GM21529 (cell line): ENCODE measurements around the gene KRTAP29-1.

Experiments used
- ATAC-seq: cut with Tn5 transposase; IDR thresholded peaks from one replicate; pipeline ENCODE4 v1.9.1; 2021; ENCODE audit not compliant: unreplicated experiment

KRTAP29-1 gene

DNA sequence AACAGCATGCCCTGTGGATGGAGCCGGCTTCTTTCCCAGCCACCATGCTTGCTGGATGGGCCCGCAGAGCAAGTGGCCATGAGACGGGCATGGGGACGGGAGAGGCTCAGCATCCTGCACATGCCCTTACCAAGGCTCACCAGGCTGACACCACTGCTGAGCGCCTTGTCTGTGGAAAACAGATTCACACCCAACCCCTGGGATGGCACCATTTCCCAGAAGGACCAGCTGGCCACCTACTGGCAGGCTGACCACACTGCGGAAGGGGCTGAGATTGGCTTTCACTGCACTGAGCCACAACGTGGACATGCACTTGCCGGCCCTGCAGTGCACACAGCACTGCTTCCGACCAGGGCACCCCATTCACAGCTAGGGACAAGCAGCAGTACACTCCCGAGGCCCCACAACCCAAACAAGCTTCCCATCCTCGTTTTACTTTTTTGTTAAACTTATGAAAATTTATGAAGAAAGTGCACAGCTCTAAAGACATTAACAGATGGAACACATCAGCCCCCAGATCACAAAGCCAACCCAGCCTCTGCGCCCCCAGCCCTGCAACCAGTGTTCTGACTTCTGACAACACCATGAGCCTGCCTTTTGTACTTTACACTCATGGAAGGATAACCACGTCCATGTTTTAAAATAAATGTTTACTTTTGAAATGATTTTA, 26.8 kb upstream of the KRTAP29-1 start:
- no peak for ATAC-seq

GRCh38 chr17:41328207-41328606, 25.6 kb upstream of the KRTAP29-1 start:
- ATAC-seq, result no peak

- ATAC-seq, result no peak
These were observed 24.9 kb upstream of the KRTAP29-1 start for GRCh38 chr17:41327411-41328120.

DNA sequence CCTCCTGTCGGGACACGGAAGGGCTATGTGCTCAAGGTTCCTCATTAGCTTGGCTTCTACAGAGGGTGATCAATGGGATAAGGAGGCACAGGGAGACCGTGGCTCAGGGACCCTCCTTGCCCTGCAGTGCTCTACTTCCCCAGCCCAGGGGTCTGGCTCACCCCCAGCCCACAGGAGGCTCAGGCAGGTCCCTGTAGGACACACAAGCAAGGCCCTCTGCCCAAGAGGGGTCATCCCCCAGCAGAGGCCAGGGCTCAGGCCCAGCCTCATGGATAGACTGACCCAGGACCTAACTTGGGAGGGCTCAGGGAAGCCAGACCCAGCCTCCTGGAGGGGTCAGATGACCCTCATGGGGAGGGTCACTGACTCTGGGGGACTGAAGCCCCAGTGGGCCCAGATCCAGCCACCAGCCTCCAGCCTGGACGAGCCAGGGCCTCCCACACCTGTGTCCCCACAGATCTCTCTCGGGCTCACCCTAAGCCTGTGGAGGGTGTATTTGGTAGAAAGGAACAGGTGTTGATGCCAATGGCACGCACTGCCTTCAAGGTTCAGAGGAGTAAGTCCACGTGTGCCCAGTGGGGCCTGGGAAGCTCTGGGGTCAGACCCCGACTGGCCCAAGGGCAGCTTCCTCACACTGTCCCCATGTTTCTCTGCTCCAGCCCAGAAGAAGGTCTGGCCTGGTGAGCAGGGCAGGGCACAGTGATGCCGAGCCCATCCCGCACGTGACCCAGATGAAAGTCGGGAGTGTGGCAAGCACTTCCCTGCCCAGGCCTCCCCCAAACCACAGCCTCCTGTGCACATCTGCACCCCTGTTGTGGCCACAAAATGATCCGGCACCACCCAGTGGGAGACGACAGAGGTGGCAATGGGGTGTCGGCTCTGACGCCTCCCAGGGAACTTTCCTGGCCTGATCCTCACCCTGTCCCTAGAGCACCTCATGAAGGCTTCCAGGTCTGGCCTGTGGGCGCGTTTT, 23.8 kb upstream of the KRTAP29-1 start:
- ATAC-seq, result no peak

DNA sequence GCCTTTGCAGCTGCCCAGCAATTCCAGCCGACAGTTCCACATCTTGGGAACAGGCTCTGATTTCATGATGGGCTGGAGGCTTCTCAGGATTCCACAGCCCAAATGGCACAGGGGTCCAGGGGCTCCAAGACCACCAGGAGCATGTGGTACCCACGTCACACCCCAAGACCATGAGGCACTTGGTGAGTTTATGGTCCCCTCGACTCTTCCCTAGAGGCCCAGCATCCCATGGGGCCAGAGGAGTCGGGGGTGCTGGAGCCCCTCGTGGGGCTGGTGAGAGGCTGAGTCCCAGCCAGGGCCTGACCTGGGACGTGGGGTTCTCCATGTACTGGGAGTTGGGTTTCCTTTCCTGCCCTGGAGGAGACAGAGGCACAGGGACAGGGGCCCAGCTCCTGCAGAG, 23.0 kb upstream of the KRTAP29-1 start:
- no peak for ATAC-seq

GRCh38 chr17:41325126-41325525, 22.5 kb upstream of the KRTAP29-1 start:
- ATAC-seq, result no peak

DNA sequence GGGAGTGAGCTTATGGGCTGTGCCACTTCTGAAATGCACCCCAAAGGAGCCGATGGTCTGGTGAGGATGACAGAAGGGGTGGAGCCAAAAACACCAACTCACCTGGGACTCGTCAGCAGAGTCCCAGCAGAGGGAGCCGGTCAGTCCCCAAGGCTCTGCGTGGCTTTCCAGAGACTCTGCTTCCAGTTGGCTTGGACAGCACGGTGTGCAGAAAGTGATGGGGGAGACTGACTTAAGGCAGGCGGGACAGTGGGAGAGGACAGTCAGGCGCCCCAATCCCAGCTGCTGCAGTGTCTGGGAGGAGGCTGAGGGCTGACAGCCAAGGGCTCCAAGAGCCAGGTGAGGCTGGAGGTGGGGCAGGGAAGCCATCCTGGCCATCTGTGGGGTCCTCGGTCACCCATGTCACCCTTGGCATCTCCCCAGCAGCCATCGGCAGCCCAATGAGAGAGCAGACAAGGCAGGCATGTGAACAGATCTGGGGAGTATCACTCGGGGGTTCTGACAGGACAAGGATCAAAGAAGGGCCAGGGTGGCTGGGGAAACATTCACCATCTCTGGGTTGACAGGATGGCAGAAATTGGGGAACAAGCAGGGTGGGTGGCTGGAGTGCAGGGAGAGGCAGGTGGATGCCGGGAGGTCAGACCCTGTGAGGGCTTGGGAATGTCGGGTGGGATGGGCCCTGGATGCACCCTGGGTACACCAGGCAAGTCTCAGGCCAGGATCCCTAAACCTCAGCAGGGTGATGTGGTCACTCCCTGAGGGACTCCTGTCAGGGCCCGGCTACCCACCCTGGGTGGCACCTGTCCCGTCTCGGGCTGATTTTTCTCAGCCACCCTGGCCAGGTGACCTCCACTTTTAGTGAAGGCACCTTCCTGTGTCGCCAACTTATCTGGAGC, 21.8 kb upstream of the KRTAP29-1 start:
- no peak for ATAC-seq

DNA sequence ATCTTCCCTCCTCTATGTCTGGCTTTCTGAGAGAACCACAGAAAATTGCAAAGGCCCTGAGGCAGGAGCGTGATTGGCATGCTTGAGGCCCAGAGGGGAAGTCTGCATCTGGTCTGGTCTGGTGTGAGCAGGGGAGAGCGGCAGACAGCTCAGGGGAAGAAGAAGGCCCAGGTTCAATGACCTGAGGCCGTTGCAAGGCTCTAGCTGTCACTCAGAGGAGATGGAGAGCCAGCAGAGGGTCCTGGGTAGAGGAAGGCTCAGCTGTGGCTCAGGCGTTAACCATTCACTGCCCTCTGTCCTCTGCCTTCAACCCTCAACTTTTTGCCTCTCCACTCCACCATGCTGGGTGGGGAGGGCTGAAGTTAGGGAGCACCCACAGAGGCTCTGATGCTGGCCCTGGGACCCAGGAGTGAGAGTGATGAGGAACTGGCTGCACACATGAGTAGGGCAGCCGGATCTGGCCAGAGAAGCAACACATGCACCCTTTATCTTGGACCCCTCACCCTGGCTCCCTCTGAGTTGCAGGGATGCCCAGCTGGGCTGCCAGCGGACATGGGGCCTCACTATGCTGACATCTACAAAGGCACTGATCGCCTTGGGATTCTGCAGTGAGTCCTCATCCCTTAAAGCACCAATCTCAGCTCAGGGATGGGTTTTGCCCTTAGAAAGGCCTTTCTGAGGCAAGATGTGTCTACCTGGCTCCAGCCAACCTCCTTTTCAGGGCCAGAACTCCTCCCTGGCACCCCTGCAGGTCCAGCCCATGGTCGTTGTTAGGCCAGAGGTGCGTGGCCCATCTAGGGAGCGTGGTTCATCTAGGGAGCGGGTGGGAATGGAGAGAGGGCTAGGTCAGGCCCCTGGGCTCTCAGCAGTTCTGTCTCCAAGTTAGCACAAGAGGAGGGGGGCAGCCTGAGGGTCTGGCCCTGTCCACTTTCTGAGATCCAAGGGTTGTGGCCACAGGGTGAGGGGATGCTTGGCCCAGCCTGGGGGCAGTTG, 20.5 kb upstream of the KRTAP29-1 start:
- ATAC-seq, result no peak

DNA sequence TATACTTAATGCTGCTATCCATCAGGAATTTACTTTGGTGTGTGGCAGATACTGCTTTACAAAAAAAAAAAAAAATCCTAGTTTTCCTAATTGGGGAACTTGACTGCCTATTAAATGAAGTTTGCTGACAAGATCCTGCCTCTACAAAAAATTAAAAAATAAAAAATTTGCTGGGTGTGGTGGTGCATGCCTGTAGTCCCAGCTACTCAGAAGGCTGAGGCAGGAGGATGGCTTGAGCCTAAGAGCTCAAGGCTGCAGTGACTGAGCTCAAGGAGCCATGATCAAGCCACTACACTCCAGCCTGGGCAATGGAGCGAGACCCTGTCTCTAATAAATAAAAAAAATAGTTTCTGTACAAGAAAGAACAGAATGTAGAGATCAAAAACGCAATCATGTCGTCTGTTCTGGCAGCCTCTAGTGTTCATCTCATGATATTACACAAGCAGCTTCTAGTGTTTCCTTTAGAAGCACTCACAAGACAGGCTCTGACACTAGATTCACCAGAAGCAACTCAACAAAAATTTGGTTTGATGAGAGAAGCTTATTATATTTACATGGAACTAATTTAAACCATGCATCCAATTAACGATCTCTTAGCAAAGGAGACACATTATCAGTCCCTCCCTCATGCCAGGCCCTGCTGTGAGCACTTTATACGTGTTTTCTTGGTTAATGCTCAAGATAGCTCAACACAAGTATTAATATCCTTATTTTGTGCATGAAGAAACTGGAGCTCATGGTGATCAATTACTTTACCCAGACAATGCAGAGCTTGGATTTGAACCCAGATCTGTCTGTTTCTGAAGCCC, 19.6 kb upstream of the KRTAP29-1 start:
- ATAC-seq, result no peak

DNA sequence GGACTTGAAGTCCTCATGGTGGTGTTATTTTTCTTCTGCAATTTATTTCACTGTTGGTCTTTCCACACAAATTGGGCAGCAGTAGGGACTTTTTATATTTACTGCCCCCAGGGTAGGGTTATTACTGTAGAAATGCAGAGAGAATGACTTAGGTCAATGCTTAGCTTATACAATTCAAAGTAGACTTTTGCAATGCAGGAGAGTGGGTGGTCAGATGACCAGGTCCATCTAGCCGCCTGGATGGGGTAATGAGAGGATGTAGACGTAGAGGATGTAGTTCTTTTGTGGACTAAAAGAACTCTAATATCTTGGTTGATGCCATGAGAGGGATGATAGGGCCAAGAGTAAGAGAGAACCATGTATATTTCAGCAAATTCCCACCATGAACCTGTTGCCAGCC, 15.6 kb upstream of the KRTAP29-1 start:
- ATAC-seq, result no peak

- ATAC-seq, result no peak
These were observed 13.3 kb upstream of the KRTAP29-1 start for GRCh38 chr17:41315814-41316445.

GRCh38 chr17:41315204-41315794, 12.6 kb upstream of the KRTAP29-1 start, which contains the start of gene KRTAP17-1:
Gene KRTAP17-1 (minus strand): TSS chr17:41315710. CDS start chr17:41315650, 60 bp downstream.
- ATAC-seq, result no peak

- ATAC-seq, result no peak
These were observed 8.5 kb upstream of the KRTAP29-1 start for GRCh38 chr17:41311111-41311510.

GRCh38 chr17:41308918-41309359, 6.3 kb upstream of the KRTAP29-1 start, which contains the start of gene KRTAP16-1:
Gene KRTAP16-1 (minus strand): TSS chr17:41309309. CDS start chr17:41309253, 56 bp downstream.
- no peak for ATAC-seq

GRCh38 chr17:41308251-41308917, 5.7 kb upstream of the KRTAP29-1 start:
- ATAC-seq, result no peak

DNA sequence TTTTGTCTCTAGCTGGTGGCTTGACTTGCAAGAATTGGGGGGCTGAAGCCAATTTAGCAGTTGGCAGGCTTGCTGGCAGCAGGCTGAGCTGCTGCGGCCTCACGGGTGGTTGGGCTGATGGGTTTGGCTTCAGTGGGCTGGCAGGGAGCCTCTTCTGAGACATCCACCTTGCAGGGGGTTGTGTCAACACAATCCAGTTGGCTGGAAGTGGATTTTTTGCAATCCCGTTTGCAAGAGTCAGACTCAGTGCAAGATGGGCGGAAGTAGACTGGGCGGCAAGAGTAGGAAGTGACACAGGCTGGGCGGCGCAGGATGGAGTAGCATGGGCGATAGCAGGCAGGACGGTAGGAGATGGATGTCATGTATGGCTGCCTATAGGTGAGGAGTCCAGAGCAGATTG, 5.0 kb upstream of the KRTAP29-1 start:
- no peak for ATAC-seq

DNA sequence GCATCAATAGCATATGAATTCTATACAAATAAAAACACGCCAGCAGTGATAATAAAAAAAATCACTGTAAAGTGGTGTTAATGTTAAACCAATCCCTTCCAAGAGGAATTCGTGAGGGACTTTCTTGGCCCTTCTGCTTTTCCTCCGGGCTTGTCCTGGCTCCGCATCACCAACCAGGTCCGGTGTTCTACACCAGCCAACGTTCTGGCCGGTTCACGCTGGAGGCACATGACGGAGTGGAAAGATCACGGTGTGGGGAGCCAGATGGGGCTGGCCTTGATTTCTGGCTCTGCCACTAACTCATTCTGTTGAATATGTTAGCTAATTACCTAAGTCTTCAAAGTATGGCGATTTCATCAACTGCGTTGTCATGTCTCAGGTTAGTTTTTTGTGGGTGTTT, 1.4 kb upstream of the KRTAP29-1 start:
- ATAC-seq, result no peak
